H1 (cell line): ENCODE results near the gene SRSF7. TPM values are rescaled to one million over a fixed set of nuclear protein-coding genes. Genes with fewer than 3 reads are reported as not detected.

ENCODE experiments used
- CBX5 ChIP-seq: fragments of 300-800, 300-1000 bp; sonication (generic); IDR thresholded peaks from 2 replicates; pipeline ENCODE4 v1.7.1; 2016; ENCODE audit warnings: antibody characterized with exemption, low read length, low read depth
- PHF8 ChIP-seq: fragments of 200-600 bp; sonication (generic); conservative IDR thresholded peaks from 2 replicates; pipeline ENCODE4 v1.7.1; 2012; ENCODE audit warnings: low read depth, mild to moderate bottlenecking, inconsistent platforms, low read length, moderate library complexity
- RAD21 ChIP-seq, 2 experiments: IDR thresholded peaks in 1 of 2; conservative IDR thresholded peaks in 1 of 2; 2 replicates each; pipeline ENCODE4 v1.6.1; 2011; ENCODE audit warnings: low read depth in 2 of 2, low read length in 2 of 2, improper control_type of control experiment in 1 of 2, inconsistent platforms in 1 of 2, mild to moderate bottlenecking in 1 of 2, moderate library complexity in 1 of 2
- YY1 ChIP-seq: IDR thresholded peaks from 2 replicates; pipeline ENCODE4 v1.6.1; 2011; ENCODE audit warnings: low read depth, mild to moderate bottlenecking, low read length
- polyA plus RNA-seq, 7 experiments: library from polyadenylated mRNA; depleted of rRNA in 3 of 7; stranded (reverse) in 5 of 7; unstranded in 2 of 7; fragments of >200 nt in 5 of 7; fragments of 200-250 nt in 2 of 7; gene quantifications; 1 replicate in 5 of 7; 2 replicates in 1 of 7; 4 replicates in 1 of 7; pipeline versions ENCODE4 v1.2.1 to v1.2.3, GENCODE V29; 2011 to 2013; ENCODE audit warnings: missing spikeins in 2 of 7, mixed read lengths in 2 of 7
- total RNA-seq: library from RNA; stranded (reverse); fragmentation: NEBNext Ultra II Directional; extraction: Animal tissue kit (Norgen Biotek cat#: 25700); gene quantifications from 2 replicates; pipeline ENCODE4 v1.2.1, GENCODE V29; 2021

The SRSF7 gene
- total and polyA plus RNA-seq, 2 of the 8 experiments (the other 6 are each of a cell fraction or from before 2014, with no cell fraction given) = 370 to 415 TPM

GRCh38 chr2:38711558-38711957 lies 39.6 kb downstream of the SRSF7 start (continued):
- TF ChIP-seq YY1 = no peak
- no peak for TF ChIP-seq RAD21 (IDR thresholded peaks at IDR 0.05 in 1 of 2, conservative IDR thresholded peaks at IDR 0.05 in 1 of 2; ENCODE audit: low read depth in 2 of 2, low read length in 2 of 2)
- TF ChIP-seq PHF8 = no peak
- TF ChIP-seq CBX5 = no peak
